GM12873 (cell line): Measurements from ENCODE around the gene NEK7.

Experiments used
- CTCF ChIP-seq: IDR thresholded peaks from 2 replicates; pipeline ENCODE4 v1.5.1; 2012; ENCODE audit warnings: low read depth, mild to moderate bottlenecking, moderate library complexity, low read length, control low read depth; ENCODE audit not compliant: insufficient read depth; ENCODE audit errors: missing control alignments

The NEK7 gene

DNA sequence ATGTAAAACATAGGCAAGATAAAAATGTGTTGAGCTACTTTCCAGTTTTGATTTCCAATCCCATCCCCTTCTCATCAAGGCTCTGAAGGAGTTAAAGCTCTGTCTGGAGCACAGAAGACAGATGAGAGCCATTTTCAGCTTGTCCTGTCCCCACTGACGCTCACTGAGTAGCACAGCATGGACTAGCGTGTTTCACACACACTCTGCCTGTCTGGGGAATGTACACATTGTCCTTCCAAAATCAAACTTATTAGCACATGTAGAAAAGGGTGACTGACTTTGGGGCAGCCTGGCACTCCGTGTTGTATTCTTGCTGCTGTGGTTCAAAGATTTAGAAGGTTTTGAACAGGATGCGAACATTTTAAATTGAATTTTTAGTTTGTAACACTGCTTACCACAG is 139.2 kb downstream of the NEK7 start:
- TF ChIP-seq CTCF: no peak

DNA sequence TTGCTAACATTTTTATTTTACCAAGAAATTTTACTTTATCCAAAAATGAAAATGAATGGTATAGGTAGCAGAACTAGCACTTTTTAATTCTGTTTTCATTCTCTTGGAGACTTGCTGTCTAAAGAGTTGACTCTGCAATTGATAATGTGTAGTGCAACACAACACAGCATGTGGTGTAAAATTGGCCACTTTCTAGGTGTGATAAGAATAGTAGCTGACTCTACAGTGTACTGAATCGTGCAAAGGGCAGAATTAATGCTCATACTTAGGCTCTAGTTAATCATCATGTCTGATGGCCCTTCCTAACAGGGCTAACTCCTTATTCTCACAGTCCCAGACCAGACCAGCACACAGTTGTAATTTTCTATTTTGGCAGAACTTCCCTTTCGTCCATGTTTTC is 140.5 kb downstream of the NEK7 start:
- no peak for TF ChIP-seq CTCF

DNA sequence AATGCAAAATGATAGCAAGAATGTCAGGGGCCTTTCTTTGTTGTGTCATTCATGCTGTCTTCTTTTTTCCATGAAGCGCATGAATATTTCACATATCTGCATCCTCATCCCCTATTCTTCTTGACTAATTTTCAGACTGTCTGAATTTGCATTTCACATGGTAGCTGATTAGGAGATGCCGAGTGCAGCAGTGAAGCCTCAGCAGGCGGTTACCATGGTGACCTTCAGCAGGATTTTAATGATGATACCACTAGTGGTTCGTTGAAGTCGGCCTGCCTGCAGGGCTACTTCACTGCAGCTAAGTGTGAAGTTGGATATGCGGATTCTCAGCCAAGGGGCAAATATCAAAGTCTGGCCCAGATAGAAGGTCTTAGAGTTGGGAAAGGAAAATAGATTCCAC is 141.8 kb downstream of the NEK7 start:
- TF ChIP-seq CTCF: no peak

GRCh38 chr1:198300451-198300850 is 143.7 kb downstream of the NEK7 start:
- no peak for TF ChIP-seq CTCF

DNA sequence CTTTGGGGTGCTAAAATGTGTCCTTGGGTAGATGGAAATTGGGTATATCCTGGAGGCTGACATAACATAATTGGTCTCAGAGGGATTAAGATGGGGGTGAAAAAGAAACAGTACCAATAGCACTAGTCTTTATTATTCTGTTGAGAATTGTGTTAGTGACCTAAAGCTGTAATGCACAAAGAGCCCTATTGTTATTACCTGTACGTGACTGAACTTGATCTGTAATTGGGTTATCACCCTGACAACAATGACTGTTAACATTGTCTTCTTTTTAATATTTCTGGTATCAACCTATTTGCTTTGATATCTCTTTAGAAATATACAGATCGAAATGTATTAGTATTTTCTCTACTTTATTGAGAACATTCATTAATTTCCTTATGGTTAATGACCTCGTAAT is 147.6 kb downstream of the NEK7 start:
- TF ChIP-seq CTCF: no peak

GRCh38 chr1:198316546-198317100 is 159.8 kb downstream of the NEK7 start:
- TF ChIP-seq CTCF: no peak

GRCh38 chr1:198318085-198318484 is 161.3 kb downstream of the NEK7 start:
- TF ChIP-seq CTCF: no peak
